Measurements from ENCODE around the gene TACC3.

- no peak for TF ChIP-seq EZH2 (IDR thresholded peaks at IDR 0.05; ENCODE audit: insufficient read depth, low read length)
- no peak for TF ChIP-seq CTCF (IDR thresholded peaks at IDR 0.05; ENCODE audit: insufficient read depth, low read depth, low read length)
Observed at GRCh38 chr4:1783970-1784369, 62.6 kb downstream of the TACC3 start.

All from astrocyte (in vitro differentiated cells and primary cell).